Fibroblast of the aortic adventitia (primary cell): ENCODE data around the gene EML3. TPM values are rescaled to one million over a fixed set of nuclear protein-coding genes. Genes with fewer than 3 reads are reported as not detected.

Experiments used
- DNase-seq: peaks from one replicate; pipeline ENCODE4 v3.0.0-alpha.2; 2010; ENCODE audit warnings: low read depth
- H3K4me3 ChIP-seq: 2 replicates; pipeline ENCODE4 v1.5.1; 2011; ENCODE audit warnings: low read depth, mild to moderate bottlenecking, control low read depth, low read length, moderate library complexity
- CTCF ChIP-seq: IDR thresholded peaks from 2 replicates; pipeline ENCODE4 v1.5.1; 2011; ENCODE audit warnings: mild to moderate bottlenecking, low read length, control low read depth, inconsistent platforms; ENCODE audit not compliant: insufficient read depth
- total RNA-seq: library from RNA; depleted of rRNA; stranded (reverse); fragments of >200 nt; gene quantifications from 2 replicates; pipeline ENCODE4 v1.2.3, GENCODE V29; 2012; ENCODE audit warnings: low replicate concordance

Gene EML3
- total RNA-seq, 1 donor, result 22.3 TPM

- no peak for TF ChIP-seq CTCF
- no peak overlapping the region for H3K4me3 ChIP-seq
- no peak for DNase-seq
These were observed 36.4 kb upstream of the EML3 start for GRCh38 chr11:62648967-62649364.

GRCh38 chr11:62648185-62648966 lies 35.8 kb upstream of the EML3 start:
- no peak for DNase-seq
- no peak for TF ChIP-seq CTCF
- H3K4me3 ChIP-seq, result no peak overlapping the region

GRCh38 chr11:62647609-62648005 lies 35.0 kb upstream of the EML3 start:
- no peak for TF ChIP-seq CTCF
- DNase-seq, result no peak
- H3K4me3 ChIP-seq, result no peak overlapping the region

DNA sequence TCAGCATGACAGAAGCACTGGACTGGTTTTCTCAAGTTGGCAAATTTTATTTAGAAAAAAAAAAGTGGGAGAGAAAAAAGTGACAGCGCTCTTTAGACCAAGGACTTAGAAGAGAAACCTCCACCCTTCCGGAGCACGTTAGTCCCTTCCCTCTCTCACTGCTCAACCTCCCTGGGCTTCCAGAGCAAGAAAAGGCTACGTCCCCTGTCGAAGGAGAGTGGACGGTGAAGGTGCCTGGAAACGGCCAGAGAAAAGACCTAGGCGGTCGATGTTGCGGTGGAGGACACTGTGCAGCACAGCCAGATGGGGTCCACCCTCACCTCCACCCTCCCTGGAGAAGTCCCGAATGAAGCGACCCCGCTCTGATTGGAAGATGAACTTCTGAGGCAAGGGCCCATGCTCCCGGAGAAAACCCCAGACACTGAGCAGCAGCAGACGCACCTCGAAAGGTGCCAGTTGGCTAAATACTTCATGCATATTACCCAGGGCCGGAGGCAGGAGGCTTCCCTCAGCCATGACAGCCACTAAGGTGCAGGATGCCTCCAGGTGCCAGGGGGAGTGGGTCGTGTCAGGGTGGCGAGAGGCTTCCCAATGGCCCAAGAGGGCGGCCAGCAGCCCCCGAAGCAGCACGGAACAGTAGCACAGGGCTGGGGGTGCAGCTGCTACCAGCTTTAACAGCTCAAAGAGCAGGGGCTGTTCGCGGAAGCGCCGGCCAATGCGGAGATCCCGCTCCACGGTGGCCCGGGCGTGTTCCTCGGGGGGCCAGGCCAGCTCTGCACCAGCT lies 34.4 kb upstream of the EML3 start:
- DNase-seq, result no peak
- H3K4me3 ChIP-seq, result peak overlapping the region; percentile 32
- no peak for TF ChIP-seq CTCF

GRCh38 chr11:62645946-62646824 lies 33.6 kb upstream of the EML3 start, which contains the start of gene GANAB:
TSS of gene GANAB (minus strand) at chr11:62646613. CDS start at chr11:62646599, 14 bp downstream.
- DNase-seq, result peak; percentile 96
- no peak for TF ChIP-seq CTCF
- peak within 1 kb of the TSS; percentile 93 for H3K4me3 ChIP-seq

DNA sequence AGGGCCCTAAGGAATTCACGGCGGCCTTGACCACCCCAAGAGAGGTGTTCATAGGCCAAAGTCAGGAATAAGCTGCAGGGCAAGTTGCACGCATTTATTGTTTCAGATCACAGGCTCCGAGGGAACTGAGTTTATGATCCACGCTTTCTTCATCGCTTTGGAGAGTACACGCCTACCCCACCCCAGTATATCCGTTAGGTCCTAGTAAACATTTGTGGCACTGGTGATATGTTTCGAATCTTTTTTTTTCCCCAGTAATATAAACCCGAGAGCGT lies 33.0 kb upstream of the EML3 start:
- peak overlapping the region; percentile 93 for H3K4me3 ChIP-seq
- no peak for DNase-seq
- TF ChIP-seq CTCF, result no peak
